Right forelimb (tissue), 1 donor: ENCODE results near the gene LAMTOR2.
A peak's percentile ranks its signal among the peaks of the same experiment; 100 is the strongest.
"Not testable (repeated sequence)": the region's sequence is repeated elsewhere in the genome, so short reads cannot be mapped to it uniquely, and the experiment has no call there.

Source experiments
- DNase-seq: peaks from one replicate; pipeline ENCODE4 v3.0.0-alpha.2; 2018

LAMTOR2 gene

DNA sequence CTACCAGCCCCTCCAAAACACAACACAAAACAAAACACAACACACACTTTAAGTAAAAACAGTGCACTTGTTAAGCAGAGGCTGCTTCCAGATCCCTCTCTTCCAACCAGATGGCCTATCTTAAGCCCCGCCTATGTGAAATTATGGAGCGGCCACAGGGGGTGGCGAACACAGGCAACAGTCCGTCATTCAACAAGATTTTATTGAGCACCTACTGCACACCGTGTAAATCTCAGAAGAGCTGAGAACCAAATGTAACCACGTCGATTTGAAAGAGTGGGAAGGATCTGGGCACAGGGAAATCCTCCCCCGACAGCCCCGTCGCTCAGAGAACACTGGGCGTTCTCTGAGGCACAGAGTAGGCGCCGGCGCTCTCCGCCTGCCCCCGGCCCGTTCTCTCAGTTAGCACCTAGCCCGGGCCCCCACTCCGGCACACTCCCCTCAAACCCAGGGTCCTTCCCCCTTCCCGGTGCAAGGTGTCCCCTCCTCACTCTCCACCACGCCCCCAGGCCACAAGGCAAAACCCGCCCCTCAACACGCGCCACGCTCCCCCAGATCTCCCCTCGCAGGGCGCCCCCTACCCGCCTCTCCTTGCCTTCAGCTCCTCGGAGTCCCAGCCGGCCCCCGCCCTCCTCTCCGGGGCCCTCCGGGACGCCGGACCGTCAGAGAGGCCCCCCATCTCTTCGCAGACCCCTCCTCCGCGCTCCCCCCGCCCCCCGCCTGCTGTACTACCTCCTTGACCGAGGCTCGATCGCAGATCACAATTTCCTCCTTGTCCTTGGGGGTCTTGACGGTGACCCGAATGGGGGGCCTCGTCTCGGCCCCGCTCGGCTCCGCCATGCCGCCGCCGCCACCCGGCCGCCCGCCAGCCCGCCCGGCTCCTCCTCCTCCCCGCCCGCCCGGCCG, 1.5 kb upstream of the LAMTOR2 start:
- DNase-seq, result peak; percentile 81

GRCh38 chr1:156053768-156054499, 648 bp upstream of the LAMTOR2 start, which contains the start of gene UBQLN4:
Gene UBQLN4, minus strand, starts transcription at chr1:156053798. Its CDS starts 97 bp downstream, at chr1:156053701.
- peak; percentile 94 for DNase-seq

DNA sequence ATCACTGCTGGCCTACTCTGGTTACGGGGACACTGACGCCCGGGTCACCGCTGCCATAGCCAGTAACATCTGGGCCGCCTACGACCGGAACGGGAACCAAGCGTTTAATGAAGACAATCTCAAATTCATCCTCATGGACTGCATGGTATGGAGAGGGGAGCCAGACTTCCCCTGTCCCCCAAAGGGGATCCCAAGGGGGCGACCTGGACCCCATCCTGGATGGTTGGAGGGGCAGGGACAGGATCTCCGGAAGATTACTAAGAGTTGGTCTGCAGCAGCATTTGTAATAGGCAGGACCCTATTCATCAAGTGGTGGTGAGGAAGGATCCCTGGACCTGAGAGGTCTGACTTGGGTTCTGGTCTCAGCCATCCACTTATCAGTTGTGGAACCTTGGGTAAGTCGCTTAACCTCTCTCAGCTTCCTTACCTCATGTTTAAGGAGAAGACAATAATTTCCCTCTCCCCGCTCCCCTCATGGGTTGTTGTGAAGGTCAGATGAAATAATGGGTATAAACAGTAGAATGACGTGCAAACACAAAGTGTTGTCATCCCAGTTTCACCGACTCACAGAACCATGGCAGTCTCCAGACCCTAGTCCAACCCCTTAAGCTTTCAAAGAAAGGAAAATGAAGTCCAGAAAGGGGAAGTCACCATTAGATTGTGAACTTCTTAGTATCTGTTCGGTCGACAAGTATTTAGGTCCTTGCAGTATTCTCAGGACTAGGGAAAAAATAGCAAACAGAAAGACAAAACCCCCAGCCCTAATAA, 883 bp downstream of the LAMTOR2 start:
- DNase-seq, result no peak

GRCh38 chr1:156056326-156056849, 1.8 kb downstream of the LAMTOR2 start:
- no peak for DNase-seq

GRCh38 chr1:156060937-156061636, 6.5 kb downstream of the LAMTOR2 start, which contains the start of gene RAB25:
Gene RAB25, plus strand, starts transcription at chr1:156061160. Its CDS starts 241 bp downstream, at chr1:156061401.
- DNase-seq, result no peak

DNA sequence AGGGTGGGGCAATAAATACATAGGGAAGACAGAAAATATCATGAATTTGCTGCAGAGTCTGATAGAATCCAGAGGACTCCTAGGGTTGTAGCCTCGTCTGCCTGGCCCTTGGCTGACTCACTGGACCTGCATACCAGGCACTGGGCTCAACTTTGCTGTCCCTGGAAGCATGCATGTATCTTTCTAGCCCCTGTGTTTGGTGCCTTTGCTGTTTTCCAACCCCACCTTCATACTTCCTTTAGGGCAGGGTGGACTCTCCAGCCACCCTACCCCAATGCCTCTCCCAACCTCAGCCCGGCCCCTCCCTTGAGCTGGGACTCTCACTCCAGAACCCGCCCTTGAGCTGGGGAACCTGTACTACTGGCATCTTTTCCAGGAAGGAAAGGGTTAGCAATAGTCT, 7.6 kb downstream of the LAMTOR2 start:
- no peak for DNase-seq

DNA sequence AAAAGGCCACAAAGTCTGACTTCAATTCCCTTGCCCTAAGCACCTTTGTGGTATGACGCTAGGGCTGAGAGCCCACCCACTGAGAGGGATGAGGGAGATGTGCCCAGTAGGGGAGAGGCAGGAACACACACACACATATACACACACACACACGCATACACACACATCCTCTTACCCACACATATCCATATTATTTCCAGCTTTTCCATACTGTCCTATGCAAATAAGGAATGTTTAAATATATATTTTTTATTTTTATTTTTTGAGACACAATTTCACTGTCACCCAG, 9.4 kb downstream of the LAMTOR2 start:
- no peak for DNase-seq

- no peak for DNase-seq
Measured at GRCh38 chr1:156064615-156065014, 10.0 kb downstream of the LAMTOR2 start.

- DNase-seq, result no peak
Measured at GRCh38 chr1:156065212-156065611, 10.6 kb downstream of the LAMTOR2 start.

GRCh38 chr1:156065871-156066270, 11.3 kb downstream of the LAMTOR2 start:
- DNase-seq, result no peak

GRCh38 chr1:156067262-156067661, 12.7 kb downstream of the LAMTOR2 start:
- no peak for DNase-seq

DNA sequence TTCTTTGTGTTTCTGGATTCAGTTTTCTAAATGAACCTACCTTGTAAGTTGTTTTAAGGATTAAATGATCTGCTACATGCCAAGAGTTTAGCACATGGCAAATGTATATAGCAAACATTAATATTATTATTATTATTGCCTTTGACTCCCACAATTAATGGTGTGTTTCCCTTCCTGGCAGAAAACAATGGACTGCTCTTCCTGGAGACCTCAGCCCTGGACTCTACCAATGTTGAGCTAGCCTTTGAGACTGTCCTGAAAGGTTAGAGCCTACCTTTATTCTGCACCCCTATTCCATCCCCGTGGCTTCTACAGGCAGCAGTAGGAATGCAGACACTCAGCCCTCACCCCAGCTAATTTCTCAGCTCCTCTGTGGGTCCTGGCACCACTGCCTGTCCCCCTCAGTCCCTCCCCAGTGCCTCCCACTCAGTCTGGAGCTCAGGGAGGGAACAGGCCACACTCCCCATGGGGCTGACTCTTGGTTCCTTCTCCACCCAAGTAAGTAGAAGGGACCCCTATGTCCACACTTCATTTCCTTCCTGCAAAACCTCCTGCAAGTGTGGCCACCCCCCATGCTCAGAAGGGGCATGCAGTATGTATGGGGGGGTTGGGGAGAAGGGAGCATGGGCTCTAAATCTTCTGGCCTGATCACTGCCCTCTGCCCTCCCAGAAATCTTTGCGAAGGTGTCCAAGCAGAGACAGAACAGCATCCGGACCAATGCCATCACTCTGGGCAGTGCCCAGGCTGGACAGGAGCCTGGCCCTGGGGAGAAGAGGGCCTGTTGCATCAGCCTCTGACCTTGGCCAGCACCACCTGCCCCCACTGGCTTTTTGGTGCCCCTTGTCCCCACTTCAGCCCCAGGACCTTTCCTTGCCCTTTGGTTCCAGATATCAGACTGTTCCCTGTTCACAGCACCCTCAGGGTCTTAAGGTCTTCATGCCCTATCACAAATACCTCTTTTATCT, 15.2 kb downstream of the LAMTOR2 start:
- DNase-seq, result no peak

GRCh38 chr1:156070548-156070947, 16.0 kb downstream of the LAMTOR2 start:
- no peak for DNase-seq

DNA sequence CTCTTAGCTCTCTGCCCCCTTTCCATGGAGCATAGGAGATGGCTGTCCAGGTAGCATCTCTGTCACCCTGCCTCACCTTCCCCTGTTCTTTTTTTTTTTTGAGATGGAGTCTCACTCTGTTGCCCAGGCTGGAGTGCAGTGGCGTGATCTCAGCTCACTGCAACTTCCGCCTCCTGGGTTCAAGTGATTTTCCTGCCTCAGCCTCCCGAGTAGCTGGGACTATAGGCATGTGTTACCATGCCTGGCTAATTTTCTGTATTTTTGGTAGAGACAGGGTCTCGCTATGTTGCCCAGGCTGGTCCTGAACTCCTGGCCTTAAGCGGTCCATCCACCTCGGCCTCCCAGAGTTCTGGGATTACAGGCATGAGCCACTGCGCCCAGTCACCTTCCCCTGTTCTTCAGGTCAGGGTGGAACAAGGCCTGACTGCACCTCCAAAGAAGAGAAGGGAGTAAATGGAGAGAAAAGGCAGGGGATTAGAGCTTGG, 16.8 kb downstream of the LAMTOR2 start:
- DNase-seq, result not testable (repeated sequence)

DNA sequence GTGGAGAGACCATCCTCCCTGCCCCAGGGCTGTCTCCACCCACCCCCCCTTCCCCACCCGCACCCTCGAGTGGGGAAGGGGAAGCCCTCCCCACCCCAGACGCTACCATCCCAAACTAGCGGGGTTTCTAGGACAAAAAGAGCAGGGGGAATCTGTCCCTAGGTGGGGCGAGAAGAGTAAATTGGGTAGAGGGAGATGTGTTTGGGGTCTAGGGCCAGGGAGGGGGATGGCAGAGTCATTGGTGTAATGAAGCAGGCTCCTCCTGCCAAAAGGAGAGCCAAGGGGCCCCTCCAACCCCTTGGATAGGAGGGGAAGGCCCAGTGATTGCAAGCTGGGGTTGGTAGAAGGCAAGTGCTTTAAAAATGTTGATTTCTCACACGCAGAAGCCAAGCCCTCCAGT, 17.7 kb downstream of the LAMTOR2 start:
- no peak for DNase-seq

GRCh38 chr1:156073110-156073687, 18.6 kb downstream of the LAMTOR2 start:
- no peak for DNase-seq

GRCh38 chr1:156073740-156074139, 19.2 kb downstream of the LAMTOR2 start:
- DNase-seq, result no peak

GRCh38 chr1:156074661-156075060, 20.1 kb downstream of the LAMTOR2 start:
- no peak for DNase-seq

- no peak for DNase-seq
Measured at GRCh38 chr1:156075162-156075561, 20.6 kb downstream of the LAMTOR2 start.

DNA sequence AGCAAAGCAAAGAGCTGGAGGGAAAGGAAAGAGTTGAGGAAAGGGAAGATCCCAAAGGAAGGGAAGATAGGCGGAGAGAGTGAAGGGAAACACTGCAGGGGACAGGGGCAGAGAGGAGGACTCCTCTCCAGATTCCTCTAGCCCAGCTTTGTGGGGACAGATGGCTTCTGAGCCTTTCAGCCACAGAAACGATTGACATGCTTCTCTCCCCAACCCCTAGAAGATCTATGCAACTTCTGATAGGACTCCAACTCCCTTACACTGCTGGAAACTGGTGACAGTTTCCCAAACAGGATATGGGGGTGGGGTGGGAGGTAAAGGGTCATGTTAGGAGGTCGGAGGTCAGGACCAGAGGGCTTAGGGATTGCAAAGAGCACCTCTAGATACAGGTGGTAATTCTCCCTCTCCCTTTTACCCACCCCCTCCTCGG, 21.2 kb downstream of the LAMTOR2 start:
- DNase-seq, result no peak
